CD4-positive, alpha-beta T cell (primary cell): ENCODE data around the gene NDUFA5. TPM values are rescaled to one million over a fixed set of nuclear protein-coding genes. Genes with fewer than 3 reads are reported as not detected.
A peak's percentile ranks its signal among the peaks of the same experiment; 100 is the strongest.
"Not testable (repeated sequence)": the region's sequence is repeated elsewhere in the genome, so short reads cannot be mapped to it uniquely, and the experiment has no call there.

Source experiments
- ATAC-seq: fragments of 200-7000 bp; cut with Tn5 transposase; one replicate; pipeline ENCODE4 v1.10.0; 2022; ENCODE audit warnings: mild to moderate bottlenecking; ENCODE audit not compliant: poor library complexity
- CTCF ChIA-PET: fragments of 350-600 bp; sonication (Branson Sonifier 250); formaldehyde crosslinking; loops from one replicate; lab custom pipeline; 2021; ENCODE audit warnings: antibody characterized with exemption, inconsistent platforms; lab: Charles Lee
- POLR2A ChIA-PET: fragments of 350-600 bp; sonication (Branson Sonifier 250); formaldehyde crosslinking; loops from one replicate; lab custom pipeline; 2021; ENCODE audit warnings: antibody characterized with exemption, inconsistent platforms; lab: Charles Lee
- DNase-seq, 14 experiments: peaks; one replicate each; pipeline ENCODE4 v3.0.0-alpha.2; 2013 to 2020; ENCODE audit warnings: mixed read lengths in 2 of 14
- H3K27ac ChIP-seq, 2 donors: one replicate each; pipeline versions ENCODE4 v1.5.1 to v1.7.0; 2013; ENCODE audit warnings: low read length in 2 of 2, low read depth in 1 of 2, mild to moderate bottlenecking in 1 of 2
- H3K27me3 ChIP-seq, 2 experiments: 1 replicate in 1 of 2; 2 replicates in 1 of 2; pipeline versions ENCODE4 v1.6.1 to v1.7.0; 2013; ENCODE audit warnings: low read length in 2 of 2, control low read depth in 1 of 2, mild to moderate bottlenecking in 1 of 2, moderate library complexity in 1 of 2; ENCODE audit not compliant: insufficient read depth in 2 of 2, control insufficient read depth in 1 of 2
- H3K36me3 ChIP-seq: one replicate; pipeline ENCODE4 v1.6.1; 2013; ENCODE audit warnings: low read length, control low read depth; ENCODE audit not compliant: insufficient read depth
- H3K4me1 ChIP-seq: one replicate; pipeline ENCODE4 v1.6.1; 2013; ENCODE audit warnings: low read length, control low read depth; ENCODE audit not compliant: insufficient read depth
- H3K4me3 ChIP-seq: one replicate; pipeline ENCODE4 v1.5.1; 2013; ENCODE audit warnings: mild to moderate bottlenecking, low read length, moderate library complexity
- H3K9me3 ChIP-seq, 2 experiments: 1 replicate in 1 of 2; 2 replicates in 1 of 2; pipeline versions ENCODE4 v1.6.1 to v1.7.0; 2013; ENCODE audit warnings: low read length in 2 of 2, mild to moderate bottlenecking in 2 of 2, control low read depth in 1 of 2, moderate library complexity in 1 of 2; ENCODE audit not compliant: control insufficient read depth in 1 of 2, insufficient read depth in 1 of 2
- H3K27ac Mint-ChIP-seq: one replicate; pipeline ENCODE4 v1.8.0; 2020; ENCODE audit warnings: mixed read lengths
- H3K27me3 Mint-ChIP-seq: one replicate; pipeline ENCODE4 v1.8.0; 2021; ENCODE audit warnings: mixed read lengths
- H3K36me3 Mint-ChIP-seq: one replicate; pipeline ENCODE4 v1.8.0; 2021; ENCODE audit warnings: low read depth, mixed read lengths
- H3K4me1 Mint-ChIP-seq: one replicate; pipeline ENCODE4 v1.8.0; 2021; ENCODE audit warnings: low read depth, mixed read lengths
- H3K4me3 Mint-ChIP-seq: one replicate; pipeline ENCODE4 v1.8.0; 2020; ENCODE audit warnings: mild to moderate bottlenecking, mixed read lengths
- H3K9me3 Mint-ChIP-seq: one replicate; pipeline ENCODE4 v1.8.0; 2020; ENCODE audit warnings: mixed read lengths
- CTCF ChIP-seq: fragments of 200-600 bp; IDR thresholded peaks from one replicate; pipeline ENCODE4 v1.8.0; 2022; ENCODE audit warnings: antibody characterized with exemption, mild to moderate bottlenecking
- intact Hi-C, 2 experiments: fragments of 100-400 bp; cut with DNase I in 1 of 2; cut with micrococcal nuclease in 1 of 2; formaldehyde crosslinking; loops; one replicate each; pipeline versions ENCODE4 v1.15.1 to v1.9.0; 2023 to 2025; cut with DNase I, micrococcal nuclease
- total RNA-seq, 174 experiments: library from RNA in 2 of 174; stranded (reverse) in 2 of 174; gene quantifications; one replicate each; pipeline ENCODE4 v1.2.3 and lab custom pipeline; 2021 to 2026

The NDUFA5 gene
- total RNA-seq, 2 experiments from 2014 or later, result 67.9 to 68.6 TPM

DNA sequence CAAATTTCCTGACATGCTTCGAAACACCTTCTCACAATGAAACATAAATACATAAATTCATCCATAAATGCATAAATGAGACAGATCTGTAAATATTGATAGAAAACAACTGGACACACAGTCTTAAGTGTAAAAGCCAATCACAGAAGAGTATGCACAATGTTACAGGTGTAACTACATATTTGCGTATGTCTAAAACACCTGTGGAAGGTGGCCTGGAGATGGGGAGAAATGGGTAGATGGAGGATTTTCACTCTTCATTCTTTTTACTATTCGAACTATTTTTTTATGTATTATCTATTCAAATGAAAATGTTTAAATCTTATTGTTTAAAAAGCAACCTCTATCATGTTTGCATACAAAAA, 24.1 kb downstream of the NDUFA5 start:
- Histone ChIP-seq H3K36me3 (no peaks in the 10 kb centered on the region), H3K9me3 (no peaks in the 10 kb centered on the region), H3K27ac (no peak overlapping the region), H3K27me3 (peaks cover 4 to 12% of the 10 kb centered on the region in 2 experiments), H3K4me3 (no peak overlapping the region), H3K4me1 (peaks cover 23% of the 10 kb centered on the region)
- no peak overlapping the region for H3K27ac Mint-ChIP-seq
- ChIA-PET CTCF (interaction anchor here (1.0 to 1.3 kb wide), 2 partner anchors 24 to 39 kb away, joined by 3 to 4 read pairs; partner anchors contain the start of gene NDUFA5), POLR2A (interaction anchor here (1.2 to 3.0 kb wide), 2 partner anchors 20 to 24 kb away, joined by 4 to 44 read pairs; partner anchors contain the start of gene NDUFA5)
- no peaks in the 10 kb centered on the region for H3K9me3 Mint-ChIP-seq
- intact Hi-C loops, result no loop called here
- H3K4me1 Mint-ChIP-seq, result peaks cover 38% of the 10 kb centered on the region
- H3K4me3 Mint-ChIP-seq, result peak overlapping the region; percentile 91
- peaks cover 6% of the 10 kb centered on the region for H3K36me3 Mint-ChIP-seq
- no peak for DNase-seq
- ATAC-seq, result no peak
- H3K27me3 Mint-ChIP-seq, result peaks cover 25% of the 10 kb centered on the region
- no peak for TF ChIP-seq CTCF

GRCh38 chr7:123532788-123533552, 24.6 kb downstream of the NDUFA5 start:
- H3K36me3 ChIP-seq, CTCF ChIA-PET, ATAC-seq, H3K36me3 Mint-ChIP-seq, H3K9me3 ChIP-seq, H3K27ac ChIP-seq, H3K9me3 Mint-ChIP-seq, H3K27ac Mint-ChIP-seq, intact Hi-C loops: not testable (repeated sequence)
- peak overlapping the region; percentile 57 for H3K4me3 Mint-ChIP-seq
- peaks cover 29% of the 10 kb centered on the region for H3K27me3 Mint-ChIP-seq
- H3K4me1 ChIP-seq, result peaks cover 23% of the 10 kb centered on the region
- H3K27me3 ChIP-seq, result peaks cover 4 to 12% of the 10 kb centered on the region in 2 experiments
- H3K4me3 ChIP-seq, result peak overlapping the region; percentile 20
- H3K4me1 Mint-ChIP-seq, result peaks cover 38% of the 10 kb centered on the region
- DNase-seq, result peak in 7 of 14 experiments; percentile 8 to 57 (median 40)
- POLR2A ChIA-PET, result interaction anchor here (1.2 to 3.0 kb wide), 2 partner anchors 21 to 25 kb away, joined by 4 to 44 read pairs; partner anchors contain the start of gene NDUFA5

DNA sequence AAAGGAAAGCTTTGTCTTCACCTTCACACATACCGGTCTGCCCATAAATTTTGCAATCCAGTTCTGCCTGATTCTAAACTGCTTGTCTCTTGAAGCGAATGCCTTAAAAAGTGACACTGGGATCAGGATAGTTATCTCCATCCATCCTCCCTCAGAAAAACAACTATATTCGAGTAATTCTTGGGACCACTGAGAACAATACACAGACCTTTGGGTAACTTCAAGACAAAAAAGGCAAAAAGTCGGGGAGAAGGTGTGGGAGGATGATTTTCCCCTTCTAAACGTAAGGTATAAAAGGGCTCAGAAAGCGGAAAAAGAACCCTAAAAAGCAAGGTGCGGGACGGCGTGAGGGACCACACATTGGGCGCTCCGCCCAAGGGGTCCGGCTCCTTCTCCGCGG, 25.3 kb downstream of the NDUFA5 start:
- peak overlapping the region; percentile 6 for H3K4me3 Mint-ChIP-seq
- ATAC-seq, POLR2A ChIA-PET, H3K27ac Mint-ChIP-seq, H3K9me3 ChIP-seq, H3K9me3 Mint-ChIP-seq, H3K27ac ChIP-seq, H3K36me3 Mint-ChIP-seq, CTCF ChIA-PET, H3K36me3 ChIP-seq, DNase-seq, intact Hi-C loops: not testable (repeated sequence)
- Histone ChIP-seq H3K4me3 (peak overlapping the region; percentile 20), H3K4me1 (peaks cover 23% of the 10 kb centered on the region), H3K27me3 (peaks cover 4 to 12% of the 10 kb centered on the region in 2 experiments)
- peaks cover 38% of the 10 kb centered on the region for H3K4me1 Mint-ChIP-seq
- peaks cover 29% of the 10 kb centered on the region for H3K27me3 Mint-ChIP-seq

- POLR2A ChIA-PET, H3K4me3 Mint-ChIP-seq, H3K4me3 ChIP-seq, H3K36me3 ChIP-seq, H3K27ac ChIP-seq, H3K9me3 ChIP-seq, ATAC-seq, H3K9me3 Mint-ChIP-seq, H3K36me3 Mint-ChIP-seq, DNase-seq, H3K27ac Mint-ChIP-seq: not testable (repeated sequence)
- H3K27me3 Mint-ChIP-seq, result peaks cover 29% of the 10 kb centered on the region
- H3K4me1 Mint-ChIP-seq, result peaks cover 27% of the 10 kb centered on the region
- peaks cover 16% of the 10 kb centered on the region for H3K4me1 ChIP-seq
- H3K27me3 ChIP-seq, result peaks cover 4 to 12% of the 10 kb centered on the region in 2 experiments
- CTCF ChIA-PET, result interaction anchor here (1.2 kb wide), 1 partner anchor 10 kb away, joined by 3 read pairs; no protein-coding TSS in a partner anchor
- intact Hi-C loops, result loop anchor here in 1 of 2 experiments (2.0 kb wide), 1 partner anchor 15 kb away; no protein-coding TSS in a partner anchor
Measured at GRCh38 chr7:123530035-123530591, 27.5 kb downstream of the NDUFA5 start.
